Memory B cell (primary cell): Measurements from ENCODE around the gene HOOK2.
A peak's percentile ranks its signal among the peaks of the same experiment; 100 is the strongest.

Source experiments
- ATAC-seq: fragments of 150-1000 bp; cut with Tn5 transposase; 2 replicates; pipeline ENCODE4 v1.10.0; 2021; ENCODE audit warnings: low read depth, mild to moderate bottlenecking, moderate library complexity
- DNase-seq, 2 donors: peaks; one replicate each; pipeline ENCODE4 v3.0.0; 2022; ENCODE audit warnings: low spot score in 2 of 2
- H3K27ac Mint-ChIP-seq: one replicate; pipeline ENCODE4 v1.8.0; 2022; ENCODE audit warnings: mild to moderate bottlenecking, moderate library complexity, mixed read lengths
- H3K27me3 Mint-ChIP-seq: one replicate; pipeline ENCODE4 v1.8.0; 2022; ENCODE audit warnings: mixed read lengths
- H3K36me3 Mint-ChIP-seq: one replicate; pipeline ENCODE4 v1.8.0; 2022; ENCODE audit warnings: mild to moderate bottlenecking, mixed read lengths
- H3K4me1 Mint-ChIP-seq: one replicate; pipeline ENCODE4 v1.8.0; 2022; ENCODE audit warnings: mixed read lengths
- H3K4me3 Mint-ChIP-seq: one replicate; pipeline ENCODE4 v1.8.0; 2022; ENCODE audit warnings: mild to moderate bottlenecking, moderate library complexity, mixed read lengths
- H3K9me3 Mint-ChIP-seq: one replicate; pipeline ENCODE4 v1.8.0; 2022; ENCODE audit warnings: mixed read lengths

Gene HOOK2

DNA sequence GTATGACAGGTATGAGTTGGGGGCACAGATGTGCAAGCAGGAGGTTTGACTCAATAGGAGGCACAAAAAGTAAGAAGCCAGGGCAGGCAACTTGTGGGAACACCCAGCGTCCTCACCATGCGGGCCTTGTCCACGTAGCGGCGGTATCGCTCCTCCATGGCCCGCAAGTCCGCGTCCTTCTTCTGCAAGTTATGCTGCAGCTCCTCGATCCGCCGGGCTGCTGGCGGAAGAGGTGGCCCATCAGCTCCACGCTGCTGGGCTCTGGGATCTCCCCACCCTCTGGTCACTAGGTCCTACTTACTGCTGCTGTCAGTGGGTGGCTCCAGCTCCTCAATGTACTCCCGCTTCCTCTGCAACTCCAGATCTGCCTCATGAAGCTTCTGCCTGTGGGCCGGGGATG, 10.7 kb downstream of the HOOK2 start:
- no peak overlapping the region for H3K4me3 Mint-ChIP-seq
- no peak for DNase-seq
- H3K27me3 Mint-ChIP-seq: no peaks in the 10 kb centered on the region
- H3K27ac Mint-ChIP-seq: no peak overlapping the region
- no peak for ATAC-seq
- peaks cover 7% of the 10 kb centered on the region for H3K4me1 Mint-ChIP-seq
- H3K9me3 Mint-ChIP-seq: no peaks in the 10 kb centered on the region
- no peaks in the 10 kb centered on the region for H3K36me3 Mint-ChIP-seq

DNA sequence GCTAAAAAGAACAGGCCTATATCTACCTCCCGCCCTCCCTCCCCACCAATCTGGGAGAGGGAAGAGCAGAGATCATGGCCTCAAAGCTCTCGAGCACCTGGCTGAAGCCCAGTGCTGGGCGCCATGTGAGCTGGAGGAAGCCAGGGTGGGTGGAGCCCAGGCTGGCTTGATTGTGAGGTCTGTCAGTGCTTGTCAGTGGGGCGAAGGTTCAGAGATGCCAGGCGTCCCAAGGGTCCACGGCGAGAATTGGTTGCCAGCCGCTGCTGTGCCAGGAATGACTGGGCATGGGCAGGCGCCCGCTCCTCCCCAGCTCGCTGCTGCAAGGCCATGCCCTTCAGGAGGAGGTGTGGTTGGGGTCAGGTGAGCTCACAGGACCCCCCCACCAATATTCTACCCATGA, 12.3 kb downstream of the HOOK2 start:
- ATAC-seq (no peak), DNase-seq (no peak)
- Mint-ChIP-seq H3K4me1 (peaks cover 5% of the 10 kb centered on the region), H3K27ac (no peak overlapping the region), H3K9me3 (no peaks in the 10 kb centered on the region), H3K4me3 (no peak overlapping the region), H3K36me3 (no peaks in the 10 kb centered on the region), H3K27me3 (peaks cover 1% of the 10 kb centered on the region)

- Mint-ChIP-seq H3K27ac (no peak overlapping the region), H3K4me3 (no peak overlapping the region)
Measured at GRCh38 chr19:12759686-12760085, 15.7 kb downstream of the HOOK2 start.

GRCh38 chr19:12757544-12758274, 17.6 kb downstream of the HOOK2 start:
- Mint-ChIP-seq H3K4me1 (no peaks in the 10 kb centered on the region), H3K9me3 (no peaks in the 10 kb centered on the region), H3K27me3 (peaks cover 18% of the 10 kb centered on the region), H3K27ac (no peak overlapping the region), H3K36me3 (no peaks in the 10 kb centered on the region), H3K4me3 (peak overlapping the region; percentile 32)
- peak; percentile 74 for ATAC-seq
- DNase-seq: peak; percentile 63 to 75

More at GRCh38 chr19:12759686-12760085, 15.7 kb downstream of the HOOK2 start:
- no peaks in the 10 kb centered on the region for H3K9me3 Mint-ChIP-seq
- no peak for DNase-seq
- H3K4me1 Mint-ChIP-seq: no peaks in the 10 kb centered on the region
- no peaks in the 10 kb centered on the region for H3K36me3 Mint-ChIP-seq
- H3K27me3 Mint-ChIP-seq: peaks cover 13% of the 10 kb centered on the region
- ATAC-seq: no peak

- Mint-ChIP-seq H3K36me3 (no peaks in the 10 kb centered on the region), H3K4me1 (no peaks in the 10 kb centered on the region), H3K27ac (no peak overlapping the region), H3K9me3 (no peaks in the 10 kb centered on the region), H3K27me3 (peaks cover 23% of the 10 kb centered on the region), H3K4me3 (no peak overlapping the region)
- DNase-seq (no peak), ATAC-seq (no peak)
Measured at GRCh38 chr19:12756150-12756883, 19.0 kb downstream of the HOOK2 start.

DNA sequence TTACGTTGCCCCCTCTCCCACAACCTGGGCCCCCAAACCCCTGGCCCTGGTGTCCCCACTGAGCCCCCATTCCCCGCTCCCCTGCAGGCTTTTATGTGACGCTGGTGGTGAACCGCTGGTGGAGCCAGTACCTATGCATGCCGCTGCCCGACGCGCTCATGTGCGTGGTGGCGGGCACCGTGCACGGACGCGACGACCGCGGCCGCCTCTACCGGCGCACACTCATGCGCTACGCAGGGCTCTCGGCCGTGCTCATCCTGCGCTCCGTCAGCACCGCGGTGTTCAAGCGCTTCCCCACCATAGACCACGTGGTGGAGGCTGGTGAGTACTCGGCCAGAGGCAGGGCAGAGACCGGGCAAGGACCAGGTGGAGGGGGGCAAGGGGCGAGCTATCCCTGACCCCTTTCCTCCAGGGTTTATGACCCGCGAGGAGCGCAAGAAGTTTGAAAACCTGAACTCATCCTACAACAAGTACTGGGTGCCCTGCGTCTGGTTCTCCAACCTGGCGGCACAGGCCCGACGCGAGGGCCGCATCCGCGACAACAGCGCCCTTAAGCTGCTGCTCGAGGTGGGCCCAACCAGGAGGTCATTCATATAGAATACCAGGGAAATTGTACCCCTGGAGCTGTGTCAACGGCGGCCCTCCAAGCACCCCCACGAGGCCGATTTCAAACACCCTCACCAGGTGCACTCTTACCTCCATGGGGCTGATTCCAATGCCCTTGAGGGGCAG, 20.7 kb downstream of the HOOK2 start:
- no peak for ATAC-seq
- H3K27ac Mint-ChIP-seq: no peak overlapping the region
- no peaks in the 10 kb centered on the region for H3K9me3 Mint-ChIP-seq
- peaks cover 5% of the 10 kb centered on the region for H3K4me1 Mint-ChIP-seq
- DNase-seq: no peak
- H3K27me3 Mint-ChIP-seq: peaks cover 33% of the 10 kb centered on the region
- no peak overlapping the region for H3K4me3 Mint-ChIP-seq
- H3K36me3 Mint-ChIP-seq: no peaks in the 10 kb centered on the region

DNA sequence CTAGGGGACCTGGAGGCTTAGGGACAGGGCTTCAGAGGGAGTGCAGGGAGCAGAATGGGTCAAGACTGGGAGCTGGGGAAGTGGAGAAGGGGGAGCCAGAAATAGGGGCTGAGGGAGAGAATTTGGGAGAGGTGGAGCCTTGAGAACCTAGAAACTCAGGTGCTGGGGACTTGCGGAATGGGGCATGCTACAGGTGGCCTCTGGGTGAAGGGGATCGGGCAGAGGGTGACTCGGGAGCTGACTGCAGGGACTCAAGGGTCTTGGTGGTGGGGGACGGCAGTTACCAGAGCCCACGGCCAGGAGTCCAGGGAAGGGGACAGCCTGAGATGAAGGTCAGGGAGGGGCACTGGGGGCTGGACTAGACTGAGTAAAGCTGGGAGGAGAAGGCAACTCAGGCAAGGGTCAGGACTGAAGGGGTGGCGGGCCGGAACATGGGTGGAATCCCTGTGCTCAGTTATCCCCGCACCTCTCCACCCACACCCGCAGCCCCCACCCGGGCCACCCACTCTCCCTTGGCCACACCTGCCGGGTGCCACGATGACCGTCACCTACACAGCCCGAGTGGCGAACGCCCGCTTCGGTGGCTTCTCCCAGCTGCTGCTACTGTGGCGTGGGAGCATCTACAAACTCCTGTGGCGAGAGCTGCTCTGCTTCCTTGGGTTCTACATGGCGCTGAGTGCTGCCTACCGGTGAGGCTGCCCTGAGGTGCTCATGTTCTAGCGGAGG, 23.1 kb downstream of the HOOK2 start:
- Mint-ChIP-seq H3K27ac (no peak overlapping the region), H3K4me3 (no peak overlapping the region), H3K27me3 (peaks cover 35% of the 10 kb centered on the region), H3K4me1 (peaks cover 6% of the 10 kb centered on the region), H3K9me3 (peaks cover 5% of the 10 kb centered on the region), H3K36me3 (peaks cover 12% of the 10 kb centered on the region)
- DNase-seq (no peak), ATAC-seq (no peak)

DNA sequence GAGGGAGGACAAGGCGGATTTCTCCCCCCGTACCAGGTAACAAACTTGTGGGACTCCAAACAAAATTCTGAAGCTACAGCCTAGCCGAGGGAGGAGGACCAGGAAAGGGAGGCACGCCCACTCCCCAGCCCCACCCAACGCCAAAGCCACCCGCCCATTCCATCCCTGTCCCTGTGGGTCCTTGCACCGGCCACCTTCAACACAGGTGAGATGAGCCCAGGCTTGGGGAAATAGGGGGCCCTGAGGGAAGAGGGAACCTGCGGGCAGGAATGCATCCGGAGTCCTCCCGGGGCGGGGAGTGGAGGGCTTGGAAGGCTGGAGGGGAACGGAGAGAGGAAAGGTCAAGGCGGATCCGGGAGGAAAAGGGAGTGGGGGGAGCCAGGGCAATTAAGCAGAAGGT, 23.7 kb downstream of the HOOK2 start, which contains the start of gene BEST2:
Gene BEST2, plus strand, starts transcription at position 157 of the 400 bp plus-strand sequence. CDS start 802 bp downstream, outside the sequence.
- H3K36me3 Mint-ChIP-seq: peaks cover 14% of the 10 kb centered on the region
- peaks cover 5% of the 10 kb centered on the region for H3K9me3 Mint-ChIP-seq
- peaks cover 35% of the 10 kb centered on the region for H3K27me3 Mint-ChIP-seq
- peaks cover 6% of the 10 kb centered on the region for H3K4me1 Mint-ChIP-seq
- DNase-seq: no peak
- H3K27ac Mint-ChIP-seq: no peak within 1 kb of the TSS
- H3K4me3 Mint-ChIP-seq: no peak within 1 kb of the TSS
- no peak for ATAC-seq

DNA sequence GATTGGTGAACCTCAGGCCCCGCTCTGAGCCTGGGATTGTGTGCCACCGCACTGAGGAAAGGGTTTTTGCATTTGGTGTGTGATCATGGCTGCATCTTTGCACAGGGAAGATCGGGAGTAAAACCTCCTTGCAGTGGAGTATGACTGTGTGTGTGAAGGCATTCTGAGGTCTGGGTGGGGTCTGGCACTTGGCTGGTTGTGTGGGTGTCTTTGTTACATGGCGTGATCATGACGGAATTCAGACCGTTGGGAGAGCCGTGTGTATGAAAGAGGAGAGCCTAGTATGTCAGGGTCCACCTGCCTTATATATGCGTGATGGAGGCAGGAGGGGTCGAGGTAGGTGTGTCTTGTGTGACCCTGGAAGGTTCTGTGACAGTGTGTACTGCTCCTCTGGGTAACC, 24.5 kb downstream of the HOOK2 start:
- no peak for DNase-seq
- ATAC-seq: no peak
- Mint-ChIP-seq H3K27me3 (peaks cover 30% of the 10 kb centered on the region), H3K36me3 (peaks cover 18% of the 10 kb centered on the region), H3K9me3 (peaks cover 5% of the 10 kb centered on the region), H3K27ac (no peak overlapping the region), H3K4me1 (peaks cover 6% of the 10 kb centered on the region), H3K4me3 (no peak overlapping the region)

- DNase-seq (no peak), ATAC-seq (peak; percentile 44)
- Mint-ChIP-seq H3K9me3 (peaks cover 5% of the 10 kb centered on the region), H3K27me3 (peaks cover 24% of the 10 kb centered on the region), H3K36me3 (peaks cover 23% of the 10 kb centered on the region), H3K27ac (peak overlapping the region; percentile 35), H3K4me1 (peaks cover 6% of the 10 kb centered on the region), H3K4me3 (peak overlapping the region; percentile 64)
Measured at GRCh38 chr19:12749938-12750521, 25.3 kb downstream of the HOOK2 start.

DNA sequence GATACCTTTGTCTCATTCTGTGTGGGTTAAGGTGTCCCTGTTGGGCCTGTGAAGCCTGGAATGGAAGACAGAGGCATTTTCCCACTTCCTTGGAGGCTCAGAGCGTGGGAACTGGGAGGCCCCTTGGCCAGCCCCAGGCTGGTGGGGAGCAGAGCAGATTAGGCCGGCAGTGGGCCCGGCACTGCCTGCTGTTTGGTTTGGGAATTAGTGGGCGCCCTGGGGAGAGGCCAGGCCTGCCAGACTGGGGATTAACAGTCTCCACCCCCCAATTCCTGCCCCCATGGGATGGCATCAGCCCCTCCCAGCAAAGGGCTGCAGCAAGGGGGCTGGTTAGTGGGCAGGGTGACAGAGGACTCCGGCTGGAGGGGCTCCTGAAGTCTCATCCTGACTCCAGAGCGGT, 26.9 kb downstream of the HOOK2 start:
- no peak for ATAC-seq
- H3K27me3 Mint-ChIP-seq: peaks cover 22% of the 10 kb centered on the region
- no peak overlapping the region for H3K4me3 Mint-ChIP-seq
- H3K4me1 Mint-ChIP-seq: peaks cover 6% of the 10 kb centered on the region
- H3K36me3 Mint-ChIP-seq: peaks cover 23% of the 10 kb centered on the region
- no peak overlapping the region for H3K27ac Mint-ChIP-seq
- no peak for DNase-seq
- peaks cover 5% of the 10 kb centered on the region for H3K9me3 Mint-ChIP-seq

GRCh38 chr19:12745166-12745897, 30.0 kb downstream of the HOOK2 start:
- H3K4me1 Mint-ChIP-seq: peaks cover 6% of the 10 kb centered on the region
- H3K27ac Mint-ChIP-seq: no peak overlapping the region
- peaks cover 7% of the 10 kb centered on the region for H3K27me3 Mint-ChIP-seq
- no peak for DNase-seq
- H3K4me3 Mint-ChIP-seq: no peak overlapping the region
- ATAC-seq: no peak
- H3K36me3 Mint-ChIP-seq: peaks cover 35% of the 10 kb centered on the region
- H3K9me3 Mint-ChIP-seq: peaks cover 5% of the 10 kb centered on the region

GRCh38 chr19:12737835-12738351, 37.5 kb downstream of the HOOK2 start:
- peaks cover 18% of the 10 kb centered on the region for H3K36me3 Mint-ChIP-seq
- no peaks in the 10 kb centered on the region for H3K27me3 Mint-ChIP-seq
- peak overlapping the region; percentile 96 for H3K27ac Mint-ChIP-seq
- H3K4me3 Mint-ChIP-seq: peak overlapping the region; percentile 100
- ATAC-seq (no peak), DNase-seq (no peak)
- no peaks in the 10 kb centered on the region for H3K9me3 Mint-ChIP-seq
- H3K4me1 Mint-ChIP-seq: peaks cover 25% of the 10 kb centered on the region
